Lower leg skin (tissue), 3 donors: ENCODE results near the gene CYGB.

Experiments
- CTCF ChIP-seq, 3 donors: fragments of 450-650 bp; IDR thresholded peaks; one replicate each; pipeline ENCODE4 v1.5.1; 2016; ENCODE audit warnings: antibody characterized with exemption in 3 of 3, mild to moderate bottlenecking in 3 of 3, moderate library complexity in 2 of 3
- POLR2A ChIP-seq, 2 donors: fragments of 450-650 bp; IDR thresholded peaks; one replicate each; pipeline ENCODE4 v1.6.1; 2016 to 2017; ENCODE audit warnings: antibody characterized with exemption in 2 of 2, mild to moderate bottlenecking in 1 of 2, moderate library complexity in 1 of 2

GRCh38 chr17:76491271-76492122, 46.0 kb downstream of the CYGB start:
- TF ChIP-seq CTCF (IDR thresholded peaks at IDR 0.05) (no peak), POLR2A (IDR thresholded peaks at IDR 0.05) (no peak)
